Loucy (cell line): ENCODE measurements around the gene NFS1.

Experiments used
- H2AFZ ChIP-seq: fragments of 200-600 bp; sonication (generic); 2 replicates; pipeline ENCODE4 v1.6.0; 2016; ENCODE audit warnings: antibody characterized with exemption, mild to moderate bottlenecking, low read length, moderate library complexity
- H3F3A ChIP-seq: fragments of 200-600 bp; 2 replicates; pipeline ENCODE4 v1.6.0; 2016; ENCODE audit warnings: antibody characterized with exemption, low read depth, mild to moderate bottlenecking
- H3K27me3 ChIP-seq: fragments of 200-600 bp; sonication (generic); 2 replicates; pipeline ENCODE4 v1.6.1; 2014; ENCODE audit warnings: low read length, mild to moderate bottlenecking; ENCODE audit not compliant: insufficient read depth, poor library complexity, severe bottlenecking
- H3K36me3 ChIP-seq: fragments of 200-600 bp; sonication (generic); 2 replicates; pipeline ENCODE4 v1.6.1; 2016; ENCODE audit warnings: low read length; ENCODE audit not compliant: insufficient read depth
- H3K4me1 ChIP-seq: fragments of 200-600 bp; sonication (generic); 2 replicates; pipeline ENCODE4 v1.5.1; 2014; ENCODE audit warnings: low read length, mild to moderate bottlenecking; ENCODE audit not compliant: insufficient read depth, poor library complexity, severe bottlenecking
- H3K4me2 ChIP-seq: fragments of 200-600 bp; sonication (generic); 2 replicates; pipeline ENCODE4 v1.6.0; 2014; ENCODE audit warnings: antibody characterized with exemption, low read length, low read depth, mild to moderate bottlenecking; ENCODE audit not compliant: poor library complexity, severe bottlenecking
- H3K4me3 ChIP-seq: fragments of 200-600 bp; sonication (generic); 2 replicates; pipeline ENCODE4 v1.5.1; 2014; ENCODE audit warnings: low read length, mild to moderate bottlenecking, mixed read lengths; ENCODE audit not compliant: poor library complexity, severe bottlenecking
- H3K79me2 ChIP-seq: fragments of 200-600 bp; sonication (generic); 2 replicates; pipeline ENCODE4 v1.6.1; 2014; ENCODE audit warnings: low read length; ENCODE audit not compliant: insufficient read depth
- H3K9ac ChIP-seq: fragments of 200-600 bp; sonication (generic); 2 replicates; pipeline ENCODE4 v1.6.0; 2014; ENCODE audit warnings: mild to moderate bottlenecking, low read depth, low read length, moderate library complexity; ENCODE audit not compliant: poor library complexity, severe bottlenecking
- H3K9me2 ChIP-seq: fragments of 200-600 bp; sonication (generic); replicated peaks from 2 replicates; pipeline ENCODE4 v1.6.1; 2016; ENCODE audit warnings: low read depth, low read length, mixed read lengths
- H3K9me3 ChIP-seq: fragments of 200-600 bp; sonication (generic); 2 replicates; pipeline ENCODE4 v1.6.1; 2014; ENCODE audit warnings: mild to moderate bottlenecking, antibody characterized with exemption, low read length, low read depth; ENCODE audit not compliant: insufficient read depth
- H4K20me1 ChIP-seq: fragments of 200-600 bp; sonication (generic); 2 replicates; pipeline ENCODE4 v1.6.0; 2014; ENCODE audit warnings: antibody characterized with exemption, low read length, mild to moderate bottlenecking; ENCODE audit not compliant: insufficient read depth, poor library complexity, severe bottlenecking
- CTCF ChIP-seq: fragments of 200-600 bp; sonication (generic); conservative IDR thresholded peaks from 2 replicates; pipeline ENCODE4 v1.5.1; 2014; ENCODE audit warnings: mild to moderate bottlenecking, antibody characterized with exemption, low read length
- EZH2phosphoT487 ChIP-seq: fragments of 200-600 bp; IDR thresholded peaks from 2 replicates; pipeline ENCODE4 v1.6.1; 2018; ENCODE audit warnings: antibody characterized with exemption, mild to moderate bottlenecking, moderate library complexity, borderline replicate concordance

Gene NFS1

GRCh38 chr20:35721219-35721618 is 22.1 kb upstream of the NFS1 start:
- Histone ChIP-seq H3F3A (peaks cover 11% of the 10 kb centered on the region; the same call in 1 of the 2 replicates), H3K9me3 (no peaks in the 10 kb centered on the region), H4K20me1 (peaks cover 93% of the 10 kb centered on the region), H2AFZ (no peak overlapping the region), H3K27me3 (no peaks in the 10 kb centered on the region), H3K9ac (no peak overlapping the region), H3K9me2 (no peaks in the 10 kb centered on the region), H3K4me1 (no peaks in the 10 kb centered on the region), H3K4me3 (no peak overlapping the region), H3K4me2 (no peak overlapping the region), H3K36me3 (peaks cover 98% of the 10 kb centered on the region), H3K79me2 (peaks cover 97% of the 10 kb centered on the region)
- TF ChIP-seq EZH2phosphoT487 (no peak), CTCF (no peak)

- H4K20me1 ChIP-seq, result peaks cover 93% of the 10 kb centered on the region
- H3K9me3 ChIP-seq, result no peaks in the 10 kb centered on the region
- no peak overlapping the region for H2AFZ ChIP-seq
- peaks cover 11% of the 10 kb centered on the region; the same call in 1 of the 2 replicates for H3F3A ChIP-seq
- no peaks in the 10 kb centered on the region for H3K27me3 ChIP-seq
- no peaks in the 10 kb centered on the region for H3K9me2 ChIP-seq
- no peak for TF ChIP-seq EZH2phosphoT487
- TF ChIP-seq CTCF, result no peak
- H3K36me3 ChIP-seq, result peaks cover 98% of the 10 kb centered on the region
- H3K4me1 ChIP-seq, result no peaks in the 10 kb centered on the region
- no peak overlapping the region for H3K4me3 ChIP-seq
- H3K9ac ChIP-seq, result no peak overlapping the region
- peaks cover 95% of the 10 kb centered on the region for H3K79me2 ChIP-seq
- no peak overlapping the region for H3K4me2 ChIP-seq
Measured at GRCh38 chr20:35720165-35721123, 21.3 kb upstream of the NFS1 start.

DNA sequence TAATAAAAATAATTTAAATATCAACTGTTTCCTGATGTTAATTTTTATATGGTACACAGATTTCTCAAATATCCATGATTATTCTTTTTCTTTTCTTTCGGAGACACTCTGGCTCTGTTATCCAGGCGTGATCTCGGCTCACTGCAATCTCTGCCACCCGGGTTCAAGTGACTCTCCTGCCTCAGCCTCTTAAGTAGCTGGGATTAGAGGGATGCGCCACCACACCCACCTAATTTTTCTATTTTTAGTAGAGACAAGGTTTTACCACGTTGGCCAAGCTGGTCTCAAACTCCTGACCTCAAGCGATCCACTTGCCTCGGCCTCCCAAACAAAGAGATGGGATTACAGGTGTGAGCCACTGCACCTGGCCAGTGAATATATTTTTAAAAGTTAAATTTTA is 20.6 kb upstream of the NFS1 start:
- H3F3A ChIP-seq, result peaks cover 11% of the 10 kb centered on the region; the same call in 1 of the 2 replicates
- H4K20me1 ChIP-seq, result peaks cover 93% of the 10 kb centered on the region
- no peaks in the 10 kb centered on the region for H3K4me1 ChIP-seq
- H3K9me2 ChIP-seq, result no peaks in the 10 kb centered on the region
- H3K36me3 ChIP-seq, result peaks cover 98% of the 10 kb centered on the region
- H3K27me3 ChIP-seq, result no peaks in the 10 kb centered on the region
- H3K9me3 ChIP-seq, result no peaks in the 10 kb centered on the region
- no peak overlapping the region for H3K9ac ChIP-seq
- H3K4me3 ChIP-seq, result no peak overlapping the region
- TF ChIP-seq EZH2phosphoT487, result no peak
- TF ChIP-seq CTCF, result no peak
- no peak overlapping the region for H2AFZ ChIP-seq
- H3K4me2 ChIP-seq, result no peak overlapping the region
- peaks cover 95% of the 10 kb centered on the region for H3K79me2 ChIP-seq
